Fibroblast of gingiva (primary cell): ENCODE results near the gene CLEC11A.

ENCODE experiments used
- DNase-seq: peaks from one replicate; pipeline ENCODE4 v3.0.0-alpha.2; 2011; ENCODE audit warnings: low read depth

Gene CLEC11A

DNA sequence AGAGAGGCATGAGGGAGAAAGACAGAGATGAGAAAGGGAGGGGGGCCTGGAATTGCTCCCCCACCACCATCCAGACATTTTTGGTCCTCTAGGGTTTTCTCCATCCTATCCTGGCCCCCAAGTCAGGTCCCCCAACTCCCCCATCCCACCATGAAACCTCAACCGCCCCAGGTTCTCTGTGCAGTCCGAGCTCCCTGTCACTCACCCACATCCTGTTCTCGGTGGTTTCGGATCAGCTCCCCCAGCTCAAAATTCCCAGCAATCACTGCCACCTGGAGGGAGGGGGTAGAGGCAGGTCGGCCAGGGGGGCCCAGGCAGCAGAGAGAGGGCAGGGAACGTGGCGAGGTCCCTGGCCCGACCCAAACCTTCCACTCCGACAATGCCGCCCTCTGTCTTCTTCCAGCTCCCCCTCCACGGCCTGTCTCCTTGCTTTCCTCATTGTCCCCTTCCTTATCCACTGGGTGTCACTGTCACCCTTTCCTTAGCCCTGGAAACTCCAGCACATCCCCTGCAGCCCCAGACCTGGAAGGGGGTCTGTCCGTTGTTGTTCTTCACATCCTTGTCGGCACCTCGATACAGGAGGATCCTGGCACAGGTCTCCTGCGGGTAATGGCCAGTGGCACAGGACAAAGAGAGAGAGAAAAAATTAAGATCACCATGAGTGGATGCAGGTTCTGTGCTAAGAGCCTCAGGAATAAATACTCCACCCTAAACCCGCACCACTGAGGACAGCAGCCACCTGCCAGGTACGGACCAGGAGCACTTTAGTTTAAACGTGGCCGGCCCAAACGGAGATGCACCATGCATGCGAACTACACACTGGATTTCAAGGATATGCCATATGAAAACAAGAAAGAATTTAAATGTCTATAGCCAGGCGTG, 19.0 kb upstream of the CLEC11A start:
- DNase-seq: no peak

GRCh38 chr19:50705422-50706019, 17.6 kb upstream of the CLEC11A start:
- DNase-seq: peak; percentile 41

DNA sequence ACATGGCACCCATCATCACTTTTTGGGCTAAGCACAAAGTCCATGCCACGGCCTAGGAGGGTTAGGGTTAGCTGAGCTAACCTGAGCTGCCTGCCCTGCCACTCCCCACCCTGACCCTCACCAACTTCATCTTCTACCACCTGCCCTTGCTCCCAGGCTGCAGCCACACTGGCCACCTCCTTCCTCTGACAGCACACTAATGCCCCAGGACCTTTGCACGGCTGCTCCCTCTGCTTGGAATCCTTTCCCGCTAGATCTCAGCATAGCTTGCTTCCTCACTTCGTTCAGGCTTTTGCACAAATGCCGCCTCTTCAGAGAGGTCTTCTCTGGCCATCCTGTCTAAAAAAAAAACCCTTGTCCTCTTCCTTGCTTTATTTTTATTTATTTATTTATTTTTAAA, 16.8 kb upstream of the CLEC11A start:
- no peak for DNase-seq

DNA sequence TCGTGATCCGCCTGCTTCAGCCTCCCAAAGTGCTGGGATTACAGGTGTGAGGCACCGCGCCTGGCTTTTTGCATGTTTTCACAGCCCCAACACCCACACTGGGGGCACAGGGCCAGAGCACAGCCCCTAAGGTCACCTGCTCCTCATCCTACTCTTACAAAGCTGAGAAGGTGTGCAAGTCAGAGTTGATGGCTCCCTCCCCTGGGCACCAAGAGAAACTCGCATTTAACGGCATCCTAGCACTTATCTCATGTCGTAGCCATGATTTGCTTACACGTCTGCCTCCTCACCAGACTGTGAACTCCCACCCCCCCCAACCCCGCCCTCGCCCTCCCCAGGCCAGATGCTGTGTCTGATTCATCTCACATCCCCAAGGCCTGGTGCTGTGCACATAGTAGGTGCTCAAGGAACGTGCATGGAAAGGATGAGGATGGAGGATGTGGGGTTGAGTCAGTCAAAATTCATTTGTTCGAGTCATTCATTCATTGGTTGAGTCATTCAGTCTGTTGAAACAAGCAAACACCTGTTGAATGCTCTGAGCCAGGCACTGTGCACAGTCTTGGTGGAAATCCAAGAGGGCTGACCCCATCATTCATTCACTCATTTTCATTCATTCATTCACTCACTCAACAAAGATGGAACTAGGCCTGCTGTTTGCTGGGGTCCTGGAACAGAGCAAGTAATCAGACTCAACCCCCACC, 14.8 kb upstream of the CLEC11A start:
- DNase-seq: no peak

GRCh38 chr19:50710094-50710493, 13.1 kb upstream of the CLEC11A start:
- no peak for DNase-seq

DNA sequence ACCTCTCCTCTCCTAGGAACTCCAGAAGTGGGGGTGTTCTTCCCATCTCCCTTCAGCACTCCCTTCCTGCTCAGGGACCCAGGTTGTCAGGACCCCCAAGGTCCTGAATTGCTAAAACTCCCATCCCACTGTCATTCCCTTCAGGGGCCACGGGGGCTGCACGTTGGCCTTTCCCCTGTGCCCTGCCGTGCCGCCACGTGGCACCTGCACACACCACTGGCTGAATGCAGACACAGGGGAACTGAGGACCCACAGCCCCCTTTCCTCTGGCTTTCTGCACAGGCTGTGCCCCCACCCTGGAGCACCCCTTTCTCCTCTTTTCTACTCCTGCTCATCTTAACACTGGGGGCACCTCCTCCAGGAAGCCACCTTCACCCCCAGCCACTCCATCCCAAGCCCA, 12.6 kb upstream of the CLEC11A start:
- DNase-seq: no peak

- no peak for DNase-seq
Observed at GRCh38 chr19:50711196-50711595, 12.0 kb upstream of the CLEC11A start.

DNA sequence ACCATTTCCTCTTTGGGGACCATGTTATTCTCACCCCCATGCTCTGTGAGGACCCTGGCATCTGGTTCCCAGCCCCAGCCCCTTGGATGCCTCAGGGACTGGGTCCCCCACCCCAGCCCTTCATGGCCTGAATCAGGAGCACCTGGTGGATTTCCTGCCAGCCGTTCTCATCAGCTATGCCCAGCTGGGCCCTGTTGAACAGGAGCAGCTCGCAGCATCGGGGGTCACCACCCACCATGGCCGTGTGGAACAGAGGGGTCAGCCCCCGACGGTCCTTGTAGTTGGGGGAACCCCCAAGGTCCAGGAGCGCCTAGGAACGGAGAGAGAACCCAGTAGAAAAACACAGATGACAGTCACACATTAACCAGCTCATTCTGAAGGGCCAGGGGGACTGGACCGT, 11.4 kb upstream of the CLEC11A start:
- DNase-seq: no peak

DNA sequence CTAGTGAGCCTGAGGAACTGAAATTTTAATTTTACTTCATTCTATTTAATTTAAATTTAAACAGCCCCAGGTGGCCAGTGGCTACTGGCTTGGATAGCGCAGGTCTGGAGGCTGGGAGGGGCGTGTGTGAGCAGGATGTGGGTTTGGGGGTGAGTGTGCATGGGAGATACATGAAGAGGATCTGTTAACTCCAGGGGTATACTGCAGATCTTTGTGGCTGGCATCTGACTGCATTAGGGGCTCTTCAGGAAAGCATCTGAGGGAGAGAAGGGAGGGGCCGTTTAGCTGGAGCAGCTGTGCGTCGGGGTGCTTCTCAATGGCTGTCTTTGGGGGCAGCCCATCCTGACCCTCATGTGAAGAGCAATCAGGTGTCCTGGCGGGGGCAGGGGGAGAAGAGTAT, 10.3 kb upstream of the CLEC11A start:
- DNase-seq: no peak

DNA sequence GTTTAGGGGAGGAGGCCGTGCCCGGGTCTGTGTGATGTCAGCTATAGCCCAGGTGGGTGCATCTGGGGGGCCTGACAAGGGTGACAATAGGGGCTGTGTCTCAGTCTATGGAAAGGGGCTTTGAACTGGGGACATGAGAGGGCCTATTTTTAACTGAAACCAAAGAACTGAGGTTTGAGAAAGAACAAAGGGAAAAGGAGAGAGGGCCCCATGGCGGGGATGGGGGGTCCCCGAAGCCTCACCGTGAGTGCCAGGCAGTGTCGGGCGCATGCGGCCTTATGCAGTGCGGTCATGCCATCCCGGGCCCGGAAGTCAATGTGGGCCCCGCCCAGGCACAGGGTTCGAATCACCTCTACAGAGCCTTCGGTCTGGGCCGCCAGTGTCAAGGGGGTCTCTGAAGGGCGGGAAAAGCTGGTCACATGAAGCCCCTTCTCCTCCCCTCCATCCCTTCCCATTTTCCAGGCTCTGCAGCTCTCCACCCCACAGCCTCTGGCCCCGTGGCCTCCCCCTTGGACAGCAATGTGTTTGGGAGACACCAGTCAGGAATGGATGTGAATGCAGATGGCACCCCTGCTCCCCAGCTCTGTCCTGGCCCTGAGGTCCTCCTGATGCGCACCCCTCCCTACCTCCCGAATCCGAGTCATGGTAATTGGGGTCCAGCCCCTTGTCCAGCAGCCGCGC, 9.5 kb upstream of the CLEC11A start:
- no peak for DNase-seq

- no peak for DNase-seq
Observed at GRCh38 chr19:50716178-50717025, 6.8 kb upstream of the CLEC11A start.

- no peak for DNase-seq
Observed at GRCh38 chr19:50717026-50717723, 6.0 kb upstream of the CLEC11A start.

DNA sequence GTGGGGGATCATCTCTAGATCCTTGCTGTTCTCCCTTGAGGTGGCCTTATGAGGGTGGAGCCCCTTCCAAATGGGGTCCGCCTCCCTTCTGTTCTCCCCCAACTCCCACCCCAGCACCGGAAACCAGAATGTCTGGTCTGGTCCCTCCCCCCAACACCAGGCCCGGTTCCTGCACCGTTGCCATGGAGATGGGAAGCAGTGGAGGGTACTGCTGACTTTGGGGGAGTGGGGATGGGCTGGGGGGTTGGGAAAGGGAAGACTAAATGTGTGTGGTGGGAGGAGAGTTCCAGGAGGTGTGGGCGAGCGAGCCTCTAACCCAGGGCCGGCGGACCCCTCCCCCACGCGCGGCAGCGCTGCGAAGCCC, 5.3 kb upstream of the CLEC11A start:
- DNase-seq: no peak

- no peak for DNase-seq
Observed at GRCh38 chr19:50718255-50719118, 4.7 kb upstream of the CLEC11A start.

- no peak for DNase-seq
Observed at GRCh38 chr19:50719119-50719435, 4.1 kb upstream of the CLEC11A start.

GRCh38 chr19:50719566-50719965, 3.6 kb upstream of the CLEC11A start, which contains the start of gene SHANK1:
SHANK1 (minus strand) TSS chr19:50719802; CDS start chr19:50716919, 2,883 bp downstream.
- no peak for DNase-seq

DNA sequence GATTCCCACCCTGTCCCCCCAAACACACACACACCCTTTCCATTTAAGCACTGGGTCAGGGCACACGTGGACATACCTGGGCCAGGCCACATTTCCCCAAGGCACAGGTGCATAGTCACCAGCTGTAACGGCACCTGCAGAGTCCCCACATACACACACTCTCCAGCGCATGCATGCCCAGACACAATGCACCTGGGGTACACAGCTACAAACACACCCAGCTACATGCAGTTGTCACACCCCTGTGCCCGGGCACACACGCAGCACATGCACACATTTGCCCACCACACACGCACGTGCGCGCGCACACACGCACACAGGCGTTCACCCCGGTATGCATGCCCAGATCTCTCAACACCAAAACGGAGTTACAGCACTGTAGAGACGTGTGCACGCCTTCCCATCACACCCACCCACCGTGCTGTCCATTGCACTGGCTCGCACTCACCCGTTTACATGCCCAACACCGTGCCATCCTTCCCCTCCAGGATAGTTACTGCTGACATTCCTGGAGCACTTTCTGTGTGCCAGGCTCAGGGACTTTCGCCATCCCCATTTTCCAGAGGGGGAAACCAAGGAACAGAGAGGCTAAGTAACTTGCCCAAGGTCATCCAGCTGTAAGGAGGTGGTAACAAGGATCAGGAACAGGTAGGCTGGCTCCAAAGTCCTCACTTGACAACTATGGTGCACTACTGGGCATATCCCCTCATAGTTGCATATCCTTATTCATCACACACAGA, 2.8 kb upstream of the CLEC11A start:
- DNase-seq: no peak

DNA sequence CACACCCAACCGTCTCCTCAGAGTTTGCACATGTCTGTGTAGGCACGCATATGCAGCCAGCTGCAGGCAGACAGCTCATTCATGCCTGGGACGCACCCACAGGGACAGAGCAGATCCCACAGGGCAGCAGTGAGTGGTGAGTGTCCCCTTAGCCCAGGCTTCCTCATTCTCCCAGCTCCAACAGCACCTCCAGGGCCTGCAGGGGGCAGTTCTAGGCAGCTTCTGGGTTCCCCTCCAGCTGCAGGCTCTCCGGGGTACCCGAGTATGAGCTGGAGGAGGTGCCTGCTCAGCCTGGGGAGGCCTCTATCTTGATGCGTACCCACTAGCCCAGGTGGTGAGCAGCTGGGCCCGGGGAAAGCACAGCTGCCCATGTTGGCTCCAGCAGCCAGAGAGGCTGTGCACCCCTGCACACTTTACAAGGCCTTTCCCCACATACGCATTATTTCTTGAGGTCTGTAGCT, 2.2 kb upstream of the CLEC11A start:
- DNase-seq: peak; percentile 17

GRCh38 chr19:50721441-50722137, 1.6 kb upstream of the CLEC11A start:
- peak; percentile 22 for DNase-seq
